HPDE6-E6E7 (cell line): ENCODE results near the gene KLRF1.

ENCODE experiments used
- DNase-seq: peaks from one replicate; pipeline ENCODE4 v3.0.0; 2011; ENCODE audit warnings: missing footprints; ENCODE audit errors: extremely low spot score

KLRF1 gene

DNA sequence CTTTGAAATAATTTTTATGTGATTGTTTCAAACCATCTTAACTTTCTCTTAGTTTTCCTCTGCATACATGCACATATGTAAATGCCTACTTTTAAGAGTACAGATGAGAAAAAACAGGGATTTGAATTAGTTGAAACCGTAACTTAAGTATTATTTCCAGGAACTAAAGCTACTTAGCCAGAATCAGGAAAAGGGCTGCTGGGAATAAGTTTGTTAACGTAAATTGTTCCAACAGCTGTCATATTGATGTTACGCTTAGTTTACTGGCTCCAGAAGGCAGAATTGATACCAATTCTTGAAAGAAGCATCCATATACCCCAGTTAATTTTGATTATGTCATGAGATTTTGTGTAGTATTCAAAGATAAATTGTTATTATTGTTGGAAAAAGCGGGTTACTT, 17.9 kb upstream of the KLRF1 start:
- no peak for DNase-seq

GRCh38 chr12:9809866-9810265, 17.4 kb upstream of the KLRF1 start:
- no peak for DNase-seq

- no peak for DNase-seq
These were observed 16.6 kb upstream of the KLRF1 start for GRCh38 chr12:9810671-9811070.

GRCh38 chr12:9811621-9812020, 15.7 kb upstream of the KLRF1 start:
- DNase-seq: no peak

GRCh38 chr12:9813821-9814798, 13.2 kb upstream of the KLRF1 start:
- DNase-seq: peak; percentile 80

DNA sequence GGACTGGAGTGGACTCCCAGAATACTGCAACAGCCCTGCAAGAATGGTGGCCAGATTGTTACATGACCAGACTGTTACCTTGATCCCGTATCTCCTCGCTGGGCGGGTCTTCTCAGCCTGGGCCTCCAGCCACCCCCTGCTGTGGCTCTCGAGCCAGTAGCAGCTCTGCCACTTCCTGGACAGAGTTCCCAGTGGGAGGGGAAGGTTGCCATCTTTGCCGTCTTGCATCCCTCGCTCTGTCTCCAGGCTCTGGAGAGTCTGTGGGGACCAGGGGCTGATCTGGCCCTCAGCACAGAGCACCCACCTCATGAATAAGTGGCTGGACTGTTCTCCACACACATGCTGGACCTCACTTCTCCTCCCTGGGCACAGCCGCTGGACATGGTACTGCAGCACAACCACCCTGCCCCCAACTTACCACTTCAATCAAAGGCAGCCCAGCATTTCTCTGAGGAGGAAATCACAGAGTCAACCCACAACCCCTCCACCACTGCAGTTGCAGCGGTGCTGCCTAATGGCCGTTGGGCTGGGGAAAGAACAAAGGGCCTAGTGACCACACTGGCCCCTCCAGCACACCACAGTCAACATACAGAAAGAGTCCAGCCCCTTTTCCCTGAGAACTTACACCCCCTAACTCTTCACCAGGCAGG, 6.9 kb upstream of the KLRF1 start:
- no peak for DNase-seq

- no peak for DNase-seq
These were observed 2.2 kb downstream of the KLRF1 start for GRCh38 chr12:9829483-9829882.

DNA sequence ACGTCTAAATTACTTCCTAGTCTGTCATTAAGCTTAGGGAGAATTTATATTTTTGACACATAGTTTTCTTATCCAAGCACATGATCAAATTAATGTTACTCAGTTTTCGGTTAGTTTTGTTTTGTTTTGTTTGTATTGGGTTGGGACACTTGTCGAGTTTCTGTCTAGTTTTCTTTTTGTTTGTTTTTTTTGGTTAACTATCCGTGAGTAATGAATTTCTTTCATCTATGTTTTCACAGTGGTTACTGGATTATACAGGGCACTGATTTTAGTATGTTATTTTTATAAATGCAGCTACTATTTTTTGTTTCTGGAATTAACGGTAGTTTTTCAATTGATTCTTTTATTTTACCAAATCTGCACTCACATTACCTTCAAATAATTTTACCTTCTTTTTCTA, 2.7 kb downstream of the KLRF1 start:
- no peak for DNase-seq

- no peak for DNase-seq
These were observed 4.4 kb downstream of the KLRF1 start for GRCh38 chr12:9831720-9832119.

GRCh38 chr12:9843407-9843806, 16.1 kb downstream of the KLRF1 start:
- no peak for DNase-seq

DNA sequence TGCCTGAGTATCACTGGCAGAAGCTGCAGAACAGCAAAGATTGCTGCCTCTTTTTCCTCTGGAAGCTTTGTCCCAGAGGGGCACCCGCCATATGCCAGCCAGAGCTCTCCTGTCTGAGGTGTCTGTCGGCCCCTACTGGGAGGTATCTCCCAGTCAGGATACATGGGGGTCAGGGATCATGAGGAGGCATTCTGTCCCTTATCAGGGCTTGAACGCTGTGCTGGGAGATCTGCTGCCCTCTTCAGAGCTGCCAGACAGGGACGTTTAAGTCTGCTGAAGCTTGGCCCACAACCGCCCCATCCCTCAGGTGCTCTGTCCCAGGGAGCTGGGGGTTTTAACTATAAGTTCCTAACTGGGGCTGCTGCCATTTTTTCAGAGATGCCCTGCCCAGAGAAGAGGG, 21.6 kb downstream of the KLRF1 start:
- no peak for DNase-seq

DNA sequence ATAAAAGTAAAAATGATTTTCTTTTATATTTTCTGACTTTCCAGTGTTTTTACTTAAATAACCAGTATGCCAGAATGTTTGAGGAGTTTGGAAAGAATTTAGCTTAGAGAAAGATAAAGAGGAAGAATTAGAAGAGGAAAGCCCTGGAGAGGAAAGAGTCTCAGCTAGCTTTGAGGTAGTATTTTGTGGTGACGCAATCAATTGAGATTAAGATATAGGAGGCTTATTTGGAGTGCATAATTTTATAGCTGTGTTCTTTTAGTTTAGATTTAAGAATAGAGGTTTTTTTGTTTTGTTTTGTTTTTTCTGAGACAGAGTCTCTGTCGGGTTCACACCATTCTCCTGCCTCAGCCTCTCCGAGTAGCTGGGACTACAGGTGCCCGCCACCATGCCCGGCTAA, 23.8 kb downstream of the KLRF1 start:
- no peak for DNase-seq

- DNase-seq: no peak
These were observed 24.6 kb downstream of the KLRF1 start for GRCh38 chr12:9851927-9852326.

DNA sequence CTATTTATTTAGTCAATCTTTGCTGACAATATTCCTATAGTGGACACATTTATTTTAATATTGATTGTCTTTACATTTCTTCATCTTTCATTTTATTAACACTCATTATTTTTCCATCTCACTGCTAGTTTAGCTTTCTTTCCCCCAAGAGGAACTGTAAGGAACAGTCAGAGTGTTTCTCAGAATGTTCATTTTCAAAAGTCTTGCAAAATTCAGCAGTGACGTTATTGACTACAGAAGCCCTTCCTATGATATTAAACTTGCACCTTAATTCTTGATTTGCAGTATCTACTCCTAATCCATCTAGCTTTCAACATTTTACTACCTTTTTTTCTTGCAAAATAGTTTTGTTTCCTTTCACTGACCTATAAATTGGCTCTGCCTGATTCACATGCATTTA, 28.9 kb downstream of the KLRF1 start:
- DNase-seq: no peak

DNA sequence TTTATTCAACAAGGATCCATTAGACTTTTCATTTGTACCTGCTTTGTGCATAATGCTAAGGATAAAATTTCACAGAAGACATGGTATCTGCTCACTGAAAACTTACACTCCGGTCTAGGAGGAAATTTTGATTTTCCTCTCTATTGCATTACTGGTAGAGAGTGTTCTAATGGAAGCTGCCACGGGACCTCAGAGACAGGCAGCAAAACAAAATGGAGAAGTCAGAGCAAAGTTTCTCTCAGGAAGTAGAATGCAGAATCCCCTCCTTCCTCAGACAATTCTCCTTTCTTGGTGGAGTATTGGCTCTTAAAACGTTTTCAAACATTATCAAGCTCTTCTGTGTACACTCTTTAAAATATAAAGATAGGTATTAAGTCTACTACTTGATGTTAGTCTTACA, 29.6 kb downstream of the KLRF1 start:
- DNase-seq: no peak

DNA sequence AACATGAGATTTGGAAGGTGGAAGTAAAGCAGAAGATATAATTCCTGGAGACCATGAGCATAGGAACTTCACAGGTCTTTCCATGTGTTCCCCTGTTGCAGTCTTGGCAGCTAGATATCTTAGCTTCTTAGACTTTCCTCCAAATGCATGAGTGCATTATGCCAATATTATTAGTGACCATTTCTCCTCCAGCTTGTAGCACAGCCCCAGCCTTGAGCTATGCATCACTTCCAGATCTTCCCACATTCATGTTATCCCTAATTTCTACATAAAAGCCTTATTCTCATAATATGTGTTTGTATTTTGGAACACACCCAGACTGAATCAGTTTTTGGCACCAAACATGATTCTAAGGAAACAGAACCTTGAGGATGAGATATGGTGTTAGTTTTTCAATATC, 30.9 kb downstream of the KLRF1 start:
- DNase-seq: no peak

GRCh38 chr12:9864913-9865675, 37.8 kb downstream of the KLRF1 start:
- no peak for DNase-seq

GRCh38 chr12:9866860-9867269, 39.6 kb downstream of the KLRF1 start:
- DNase-seq: no peak

- DNase-seq: no peak
These were observed 40.2 kb downstream of the KLRF1 start for GRCh38 chr12:9867531-9867930.

GRCh38 chr12:9868311-9868801, 41.1 kb downstream of the KLRF1 start:
- DNase-seq: no peak

DNA sequence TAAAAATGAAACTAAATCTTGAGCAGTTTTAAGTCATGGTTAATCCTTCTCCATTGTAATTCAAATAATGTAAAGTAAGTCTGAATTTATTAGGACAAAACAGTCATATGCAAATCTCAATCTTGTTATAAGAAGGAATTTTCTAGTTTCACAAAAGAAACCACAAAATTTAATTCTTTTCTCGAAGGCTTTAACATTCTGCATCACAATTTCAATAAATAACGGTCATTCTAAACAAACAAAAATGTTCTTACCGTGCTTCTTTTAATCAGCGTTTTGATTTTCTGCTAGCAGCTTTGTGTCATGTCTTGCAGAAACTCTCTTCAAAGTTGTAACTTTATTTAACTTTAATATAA, 41.6 kb downstream of the KLRF1 start:
- DNase-seq: no peak
